ENCODE measurements around the gene CRYGS. TPM values are rescaled to one million over a fixed set of nuclear protein-coding genes. Genes with fewer than 3 reads are reported as not detected.

The CRYGS gene
- total RNA-seq, 1 experiment from 2014 or later = 4.3 TPM

DNA sequence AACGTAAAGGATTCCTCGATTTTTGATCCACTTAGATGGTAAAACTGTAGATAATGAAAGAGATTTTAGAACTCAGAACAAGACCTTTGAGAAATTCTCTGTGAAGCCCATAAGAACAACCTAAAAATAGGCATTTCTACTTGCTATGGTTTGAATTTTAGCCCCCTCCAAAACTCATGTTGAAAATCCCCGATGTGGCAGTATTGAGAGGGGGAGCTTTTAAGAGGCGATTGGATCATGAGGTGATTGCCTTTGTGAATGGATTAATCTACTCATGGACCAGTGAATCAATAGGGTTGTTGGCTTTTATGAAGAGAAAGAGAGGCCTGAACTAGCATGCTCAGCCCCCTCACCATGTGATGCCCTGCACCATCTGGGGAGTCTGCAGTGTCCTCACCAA is 48.5 kb upstream of the CRYGS start:
- ChIA-PET CTCF (no interaction called here), RAD21 (ENCODE audit: low non-redundant PET in 1 of 2, low total read pairs in 2 of 2, uncharacterized antibody in 2 of 2, unreplicated experiment in 2 of 2) (no interaction called here), POLR2A (no interaction called here)
- H3K36me3 ChIP-seq (ENCODE audit: control insufficient read depth in 1 of 2, insufficient read depth in 2 of 2, low read length in 2 of 2) = no peaks in the 10 kb centered on the region
- H3K9me2 ChIP-seq (ENCODE audit: insufficient read depth) = no peaks in the 10 kb centered on the region
- H3K9me3 ChIP-seq (ENCODE audit: control insufficient read depth in 1 of 2, insufficient read depth in 1 of 2, low read depth in 1 of 2, low read length in 2 of 2) = no peaks in the 10 kb centered on the region
- intact Hi-C loops (cut with micrococcal nuclease) = no loop called here
- no peak for DNase-seq (ENCODE audit: low read depth, low spot score)
- H3K27ac ChIP-seq (ENCODE audit: low read depth, low read length) = no peak overlapping the region
- H3K4me3 ChIP-seq (replicated peaks in 1 of 2; ENCODE audit: low read depth in 1 of 2, low read length in 2 of 2) = no peak overlapping the region
- no peak overlapping the region for H3K9ac ChIP-seq (ENCODE audit: low read length)
- H3K79me2 ChIP-seq (ENCODE audit: insufficient read depth, low read length) = no peaks in the 10 kb centered on the region
- H3K4me1 ChIP-seq (ENCODE audit: control insufficient read depth in 1 of 2, insufficient read depth in 2 of 2, low read length in 2 of 2) = peaks cover 16 to 24% of the 10 kb centered on the region in 2 experiments
- no peak for ATAC-seq
- TF ChIP-seq EZH2phosphoT487 (IDR thresholded peaks at IDR 0.05; ENCODE audit: borderline replicate concordance) (no peak), EZH2 (IDR thresholded peaks at IDR 0.05) (no peak), CBX3 (IDR thresholded peaks at IDR 0.05; ENCODE audit: low read depth) (no peak), POLR2A (IDR thresholded peaks at IDR 0.05; ENCODE audit: borderline replicate concordance, extremely low read depth, insufficient read depth, insufficient read length) (no peak), ELF1 (IDR thresholded peaks at IDR 0.05; ENCODE audit: borderline replicate concordance, low read depth) (no peak), SP1 (IDR thresholded peaks at IDR 0.05; ENCODE audit: low read depth) (no peak), SRF (IDR thresholded peaks at IDR 0.05; ENCODE audit: low read depth) (no peak), POLR2AphosphoS5 (IDR thresholded peaks at IDR 0.05; ENCODE audit: low read depth, low read length) (no peak), YY1 (IDR thresholded peaks at IDR 0.05; ENCODE audit: extremely low read depth, insufficient replicate concordance, low read depth, low read length) (no peak), TCF7L2 (IDR thresholded peaks at IDR 0.05; ENCODE audit: borderline replicate concordance, extremely low read depth, insufficient read depth, insufficient read length) (no peak), ZFX (IDR thresholded peaks at IDR 0.05) (no peak), CEBPB (IDR thresholded peaks at IDR 0.05; ENCODE audit: low read depth) (no peak), FOSL1 (IDR thresholded peaks at IDR 0.05; ENCODE audit: low read depth) (no peak)
- TF ChIP-seq, protein P1, sequence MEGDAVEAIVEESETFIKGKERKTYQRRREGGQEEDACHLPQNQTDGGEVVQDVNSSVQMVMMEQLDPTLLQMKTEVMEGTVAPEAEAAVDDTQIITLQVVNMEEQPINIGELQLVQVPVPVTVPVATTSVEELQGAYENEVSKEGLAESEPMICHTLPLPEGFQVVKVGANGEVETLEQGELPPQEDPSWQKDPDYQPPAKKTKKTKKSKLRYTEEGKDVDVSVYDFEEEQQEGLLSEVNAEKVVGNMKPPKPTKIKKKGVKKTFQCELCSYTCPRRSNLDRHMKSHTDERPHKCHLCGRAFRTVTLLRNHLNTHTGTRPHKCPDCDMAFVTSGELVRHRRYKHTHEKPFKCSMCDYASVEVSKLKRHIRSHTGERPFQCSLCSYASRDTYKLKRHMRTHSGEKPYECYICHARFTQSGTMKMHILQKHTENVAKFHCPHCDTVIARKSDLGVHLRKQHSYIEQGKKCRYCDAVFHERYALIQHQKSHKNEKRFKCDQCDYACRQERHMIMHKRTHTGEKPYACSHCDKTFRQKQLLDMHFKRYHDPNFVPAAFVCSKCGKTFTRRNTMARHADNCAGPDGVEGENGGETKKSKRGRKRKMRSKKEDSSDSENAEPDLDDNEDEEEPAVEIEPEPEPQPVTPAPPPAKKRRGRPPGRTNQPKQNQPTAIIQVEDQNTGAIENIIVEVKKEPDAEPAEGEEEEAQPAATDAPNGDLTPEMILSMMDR (IDR thresholded peaks at IDR 0.05 in 2 of 3, conservative IDR thresholded peaks at IDR 0.05 in 1 of 3; ENCODE audit: borderline replicate concordance in 1 of 3, insufficient read depth in 1 of 3, low read depth in 2 of 3, low read length in 2 of 3) = no peak
- TF ChIP-seq, protein P2, sequence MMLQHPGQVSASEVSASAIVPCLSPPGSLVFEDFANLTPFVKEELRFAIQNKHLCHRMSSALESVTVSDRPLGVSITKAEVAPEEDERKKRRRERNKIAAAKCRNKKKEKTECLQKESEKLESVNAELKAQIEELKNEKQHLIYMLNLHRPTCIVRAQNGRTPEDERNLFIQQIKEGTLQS (IDR thresholded peaks at IDR 0.05) = no peak
- TF ChIP-seq, protein P3, sequence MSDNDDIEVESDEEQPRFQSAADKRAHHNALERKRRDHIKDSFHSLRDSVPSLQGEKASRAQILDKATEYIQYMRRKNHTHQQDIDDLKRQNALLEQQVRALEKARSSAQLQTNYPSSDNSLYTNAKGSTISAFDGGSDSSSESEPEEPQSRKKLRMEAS (IDR thresholded peaks at IDR 0.05) = no peak
- TF ChIP-seq, protein P4, sequence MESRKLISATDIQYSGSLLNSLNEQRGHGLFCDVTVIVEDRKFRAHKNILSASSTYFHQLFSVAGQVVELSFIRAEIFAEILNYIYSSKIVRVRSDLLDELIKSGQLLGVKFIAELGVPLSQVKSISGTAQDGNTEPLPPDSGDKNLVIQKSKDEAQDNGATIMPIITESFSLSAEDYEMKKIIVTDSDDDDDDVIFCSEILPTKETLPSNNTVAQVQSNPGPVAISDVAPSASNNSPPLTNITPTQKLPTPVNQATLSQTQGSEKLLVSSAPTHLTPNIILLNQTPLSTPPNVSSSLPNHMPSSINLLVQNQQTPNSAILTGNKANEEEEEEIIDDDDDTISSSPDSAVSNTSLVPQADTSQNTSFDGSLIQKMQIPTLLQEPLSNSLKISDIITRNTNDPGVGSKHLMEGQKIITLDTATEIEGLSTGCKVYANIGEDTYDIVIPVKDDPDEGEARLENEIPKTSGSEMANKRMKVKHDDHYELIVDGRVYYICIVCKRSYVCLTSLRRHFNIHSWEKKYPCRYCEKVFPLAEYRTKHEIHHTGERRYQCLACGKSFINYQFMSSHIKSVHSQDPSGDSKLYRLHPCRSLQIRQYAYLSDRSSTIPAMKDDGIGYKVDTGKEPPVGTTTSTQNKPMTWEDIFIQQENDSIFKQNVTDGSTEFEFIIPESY (IDR thresholded peaks at IDR 0.05; ENCODE audit: extremely low read depth, insufficient replicate concordance, low read length) = no peak
- TF ChIP-seq, protein P5, sequence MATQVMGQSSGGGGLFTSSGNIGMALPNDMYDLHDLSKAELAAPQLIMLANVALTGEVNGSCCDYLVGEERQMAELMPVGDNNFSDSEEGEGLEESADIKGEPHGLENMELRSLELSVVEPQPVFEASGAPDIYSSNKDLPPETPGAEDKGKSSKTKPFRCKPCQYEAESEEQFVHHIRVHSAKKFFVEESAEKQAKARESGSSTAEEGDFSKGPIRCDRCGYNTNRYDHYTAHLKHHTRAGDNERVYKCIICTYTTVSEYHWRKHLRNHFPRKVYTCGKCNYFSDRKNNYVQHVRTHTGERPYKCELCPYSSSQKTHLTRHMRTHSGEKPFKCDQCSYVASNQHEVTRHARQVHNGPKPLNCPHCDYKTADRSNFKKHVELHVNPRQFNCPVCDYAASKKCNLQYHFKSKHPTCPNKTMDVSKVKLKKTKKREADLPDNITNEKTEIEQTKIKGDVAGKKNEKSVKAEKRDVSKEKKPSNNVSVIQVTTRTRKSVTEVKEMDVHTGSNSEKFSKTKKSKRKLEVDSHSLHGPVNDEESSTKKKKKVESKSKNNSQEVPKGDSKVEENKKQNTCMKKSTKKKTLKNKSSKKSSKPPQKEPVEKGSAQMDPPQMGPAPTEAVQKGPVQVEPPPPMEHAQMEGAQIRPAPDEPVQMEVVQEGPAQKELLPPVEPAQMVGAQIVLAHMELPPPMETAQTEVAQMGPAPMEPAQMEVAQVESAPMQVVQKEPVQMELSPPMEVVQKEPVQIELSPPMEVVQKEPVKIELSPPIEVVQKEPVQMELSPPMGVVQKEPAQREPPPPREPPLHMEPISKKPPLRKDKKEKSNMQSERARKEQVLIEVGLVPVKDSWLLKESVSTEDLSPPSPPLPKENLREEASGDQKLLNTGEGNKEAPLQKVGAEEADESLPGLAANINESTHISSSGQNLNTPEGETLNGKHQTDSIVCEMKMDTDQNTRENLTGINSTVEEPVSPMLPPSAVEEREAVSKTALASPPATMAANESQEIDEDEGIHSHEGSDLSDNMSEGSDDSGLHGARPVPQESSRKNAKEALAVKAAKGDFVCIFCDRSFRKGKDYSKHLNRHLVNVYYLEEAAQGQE (IDR thresholded peaks at IDR 0.05; ENCODE audit: low read depth) = no peak
- BruUV-seq (replicated peaks) = no TSS peak
- no peaks in the 10 kb centered on the region for H3K27me3 ChIP-seq (ENCODE audit: insufficient read depth, low read length)
- no peak overlapping the region for H2AFZ ChIP-seq (ENCODE audit: low read depth, low read length, poor library complexity, severe bottlenecking)
- H4K20me1 ChIP-seq (ENCODE audit: insufficient read depth) = no peaks in the 10 kb centered on the region
- H3K4me2 ChIP-seq (ENCODE audit: low read length) = no peak overlapping the region

All from HCT116 (cell line).